ENCODE results near the gene CTNNA2.

CTNNA2 gene

DNA sequence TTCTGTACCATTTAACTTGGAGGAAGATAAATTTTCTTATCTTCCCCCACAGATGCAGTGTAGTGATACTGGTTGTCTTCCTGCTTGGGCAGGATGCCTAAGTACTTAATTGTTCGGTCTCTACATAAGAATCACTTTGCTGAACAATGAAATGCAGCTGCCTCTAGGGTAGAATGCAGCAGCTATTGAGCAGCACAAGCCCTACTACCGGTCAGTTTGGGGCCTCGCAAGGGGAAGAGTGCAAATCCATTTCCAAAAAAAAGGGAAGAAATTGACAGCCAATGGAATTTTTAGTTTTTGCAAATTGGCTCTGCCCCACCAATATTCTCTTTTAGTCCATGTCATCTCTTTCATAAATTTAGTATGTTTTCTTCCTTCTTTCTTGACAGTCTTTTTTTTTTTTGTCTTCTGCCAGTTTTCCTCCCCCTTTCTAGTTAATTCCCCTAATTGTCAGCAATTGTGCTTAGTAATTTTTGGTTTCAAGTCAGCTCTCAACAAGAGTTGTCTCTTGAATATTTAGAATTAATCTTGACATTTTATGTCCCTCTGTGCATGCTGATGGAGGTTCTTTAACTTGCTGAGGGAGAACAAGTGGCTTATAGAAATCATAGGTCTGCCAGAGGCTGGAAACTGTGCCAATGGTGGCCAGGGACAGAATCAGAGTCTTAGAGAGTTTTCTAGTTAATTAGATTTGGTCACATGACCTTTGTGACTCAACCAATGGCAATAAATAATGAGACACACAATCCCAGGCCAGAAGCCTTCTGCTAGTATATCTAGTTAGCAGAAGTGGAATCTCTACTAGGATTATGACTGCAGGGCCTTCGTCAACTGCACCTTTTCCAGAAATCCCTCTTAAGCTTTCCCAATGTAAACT is 270.0 kb downstream of the CTNNA2 start:
- no peak for TF ChIP-seq POLR2AphosphoS5 (IDR thresholded peaks at IDR 0.05; ENCODE audit: low read depth, low read length)
- no peak for TF ChIP-seq REST (IDR thresholded peaks at IDR 0.05; ENCODE audit: insufficient read depth in 1 of 2, low read depth in 2 of 2, low read length in 2 of 2)
- TF ChIP-seq SIN3A (IDR thresholded peaks at IDR 0.05; ENCODE audit: borderline replicate concordance, insufficient read depth, low read length), result no peak
- no peak for TF ChIP-seq TAF1 (IDR thresholded peaks at IDR 0.05; ENCODE audit: borderline replicate concordance, insufficient read depth, low read length)

DNA sequence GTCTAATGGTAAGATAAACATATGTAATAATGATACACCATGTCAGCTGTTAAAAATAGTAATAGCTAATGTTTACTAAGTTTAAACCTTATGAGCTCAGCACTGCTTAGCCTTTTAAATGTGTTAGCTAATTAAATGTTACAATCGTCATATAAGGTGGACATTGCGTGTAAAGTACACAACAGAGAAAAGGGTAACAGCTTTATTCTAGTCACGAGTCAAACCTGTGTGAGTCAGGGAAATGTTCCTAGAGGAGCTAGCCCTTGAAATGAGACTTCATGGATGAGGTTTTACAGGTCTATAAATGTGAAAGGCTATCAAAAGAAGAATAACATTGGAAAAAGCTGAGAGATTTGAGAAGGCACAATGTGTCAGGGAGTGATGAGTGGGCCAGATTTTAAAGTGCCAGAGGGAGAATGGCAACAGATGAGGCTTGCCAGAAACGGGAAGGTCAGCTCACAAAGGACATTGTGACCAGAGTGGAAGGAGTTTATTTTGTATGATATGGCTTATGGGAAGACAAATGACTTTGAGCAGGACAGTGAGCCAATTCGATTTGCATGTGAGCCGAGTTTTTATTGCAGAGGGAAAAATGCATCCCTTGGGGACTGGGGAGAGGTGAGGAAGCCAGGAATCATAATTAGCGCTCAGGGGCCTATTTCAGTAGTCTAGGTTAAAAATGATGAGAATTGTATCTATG is 276.3 kb downstream of the CTNNA2 start:
- no peak for TF ChIP-seq TAF1 (IDR thresholded peaks at IDR 0.05; ENCODE audit: borderline replicate concordance, insufficient read depth, low read length)
- TF ChIP-seq POLR2AphosphoS5 (IDR thresholded peaks at IDR 0.05; ENCODE audit: low read depth, low read length), result no peak
- no peak for TF ChIP-seq REST (IDR thresholded peaks at IDR 0.05; ENCODE audit: insufficient read depth in 1 of 2, low read depth in 2 of 2, low read length in 2 of 2)
- TF ChIP-seq FOXP2 (optimal IDR thresholded peaks at IDR 0.05; ENCODE audit: borderline replicate concordance, extremely low read depth, extremely low read length, insufficient read depth), result no peak
- TF ChIP-seq SIN3A (IDR thresholded peaks at IDR 0.05; ENCODE audit: borderline replicate concordance, insufficient read depth, low read length), result no peak

DNA sequence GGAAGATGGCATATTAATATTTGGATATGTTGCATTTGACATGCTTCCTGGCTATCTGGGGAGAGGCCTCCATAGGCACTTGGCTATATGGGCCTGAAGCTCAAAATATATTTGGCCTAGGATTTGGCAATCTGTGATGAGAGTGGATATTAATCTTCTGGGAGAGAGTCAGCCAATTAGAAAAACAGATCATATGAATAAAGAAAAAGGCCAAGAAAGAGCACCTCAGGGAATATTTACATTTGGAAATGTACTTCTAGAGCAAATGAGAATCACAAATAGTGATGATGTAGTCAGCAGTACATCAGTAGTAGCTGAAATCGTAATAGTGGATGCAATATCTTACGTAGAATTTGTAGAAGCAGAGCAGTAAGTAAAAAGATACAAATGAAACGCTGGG is 277.0 kb downstream of the CTNNA2 start:
- TF ChIP-seq REST (IDR thresholded peaks at IDR 0.05; ENCODE audit: insufficient read depth in 1 of 2, low read depth in 2 of 2, low read length in 2 of 2), result no peak
- no peak for TF ChIP-seq FOXP2 (optimal IDR thresholded peaks at IDR 0.05; ENCODE audit: borderline replicate concordance, extremely low read depth, extremely low read length, insufficient read depth)
- TF ChIP-seq POLR2AphosphoS5 (IDR thresholded peaks at IDR 0.05; ENCODE audit: low read depth, low read length), result no peak
- no peak for TF ChIP-seq SIN3A (IDR thresholded peaks at IDR 0.05; ENCODE audit: borderline replicate concordance, insufficient read depth, low read length)
- no peak for TF ChIP-seq TAF1 (IDR thresholded peaks at IDR 0.05; ENCODE audit: borderline replicate concordance, insufficient read depth, low read length)

- TF ChIP-seq REST (IDR thresholded peaks at IDR 0.05; ENCODE audit: insufficient read depth in 1 of 2, low read depth in 2 of 2, low read length in 2 of 2), result no peak
- no peak for TF ChIP-seq TAF1 (IDR thresholded peaks at IDR 0.05; ENCODE audit: borderline replicate concordance, insufficient read depth, low read length)
- no peak for TF ChIP-seq SIN3A (IDR thresholded peaks at IDR 0.05; ENCODE audit: borderline replicate concordance, insufficient read depth, low read length)
- no peak for TF ChIP-seq POLR2AphosphoS5 (IDR thresholded peaks at IDR 0.05; ENCODE audit: low read depth, low read length)
- TF ChIP-seq FOXP2 (optimal IDR thresholded peaks at IDR 0.05; ENCODE audit: borderline replicate concordance, extremely low read depth, extremely low read length, insufficient read depth), result no peak
These were observed 279.2 kb downstream of the CTNNA2 start for GRCh38 chr2:79792090-79792489.
